GM12878 (cell line): ENCODE results near the gene TELO2. TPM values are rescaled to one million over a fixed set of nuclear protein-coding genes. Genes with fewer than 3 reads are reported as not detected.

ENCODE experiments used
- ATAC-seq: fragments of 200-7000 bp; cut with Tn5 transposase; 3 replicates; pipeline ENCODE4 v1.9.1; 2020; ENCODE audit warnings: mild to moderate bottlenecking, moderate library complexity
- BruUV-seq: library from RNA; stranded (reverse); fragments of 400-500 nt; replicated peaks from 2 replicates; lab custom pipeline; 2021; lab: Mats Ljungman, UMichigan
- CTCF ChIA-PET: fragments of 300-600 bp; sonication (Branson Sonifier 250); formaldehyde crosslinking; extraction: SDS; loops from one replicate; lab custom pipeline; 2021; ENCODE audit warnings: inconsistent platforms; lab: Yijun Ruan, JAX
- POLR2A ChIA-PET: fragments of 350-600 bp; formaldehyde crosslinking; extraction: SDS; loops from one replicate; lab custom pipeline; 2021; ENCODE audit warnings: inconsistent platforms; lab: Charles Lee
- RAD21 ChIA-PET: fragments of 300-600 bp; sonication (Branson Sonifier 250); formaldehyde crosslinking; loops from one replicate; lab custom pipeline; 2023; ENCODE audit warnings: antibody characterized with exemption; ENCODE audit not compliant: unreplicated experiment; lab: Charles Lee
- SMC1A ChIA-PET: fragments of 300-600 bp; sonication (Branson Sonifier 250); formaldehyde crosslinking; loops from one replicate; lab custom pipeline; 2023; ENCODE audit not compliant: unreplicated experiment, uncharacterized antibody; lab: Charles Lee
- DNase-seq: peaks from one replicate; pipeline ENCODE4 v3.0.0-alpha.2; 2011; ENCODE audit warnings: low read depth, low spot score
- FAIRE-seq: peaks from 3 replicates; lab custom pipeline; 2011; peaks lifted over from hg19 to GRCh38; lab: Jason Lieb, UNC
- H2AFZ ChIP-seq: 2 replicates; pipeline ENCODE4 v1.6.0; 2011; ENCODE audit warnings: low read depth, low read length, control low read depth; ENCODE audit not compliant: control insufficient read depth
- H3K27ac ChIP-seq: 2 replicates; pipeline ENCODE4 v1.5.1; 2011; ENCODE audit warnings: control low read depth; ENCODE audit not compliant: control insufficient read depth, insufficient read depth
- H3K27me3 ChIP-seq, 2 experiments: replicated peaks in 1 of 2; 2 replicates each; pipeline versions ENCODE4 v1.6.0 to v1.6.1; 2011; ENCODE audit warnings: low read length in 1 of 2; ENCODE audit not compliant: control insufficient read depth in 2 of 2, insufficient read depth in 2 of 2
- H3K36me3 ChIP-seq, 2 experiments: 2 replicates each; pipeline ENCODE4 v1.5.1; 2011; ENCODE audit warnings: low read length in 1 of 2; ENCODE audit not compliant: control insufficient read depth in 2 of 2, insufficient read depth in 2 of 2
- H3K4me1 ChIP-seq: 2 replicates; pipeline ENCODE4 v1.6.1; 2011; ENCODE audit warnings: mild to moderate bottlenecking, low read length, moderate library complexity, mixed read lengths; ENCODE audit not compliant: control insufficient read depth, insufficient read depth
- H3K4me2 ChIP-seq: 2 replicates; pipeline ENCODE4 v1.6.0; 2011; ENCODE audit warnings: control low read depth; ENCODE audit not compliant: control insufficient read depth, insufficient read depth
- H3K4me3 ChIP-seq: fragments of 200-600 bp; sonication (generic); 2 replicates; pipeline ENCODE4 v1.5.1; 2016
- H3K79me2 ChIP-seq: 2 replicates; pipeline ENCODE4 v1.6.0; 2011; ENCODE audit warnings: low read length; ENCODE audit not compliant: control insufficient read depth, insufficient read depth
- H3K9ac ChIP-seq: 2 replicates; pipeline ENCODE4 v1.8.0; 2011; ENCODE audit warnings: low read length, control low read depth, mixed read lengths; ENCODE audit not compliant: control insufficient read depth, insufficient read depth
- H3K9me3 ChIP-seq: replicated peaks from 3 replicates; pipeline ENCODE4 v1.5.1; 2011; ENCODE audit warnings: mild to moderate bottlenecking, low read length; ENCODE audit not compliant: control insufficient read depth, insufficient read depth
- H4K20me1 ChIP-seq: 2 replicates; pipeline ENCODE4 v1.6.0; 2011; ENCODE audit not compliant: control insufficient read depth, insufficient read depth
- CTCF ChIP-seq, 3 experiments: IDR thresholded peaks in 2 of 3; conservative IDR thresholded peaks in 1 of 3; 2 replicates each; pipeline ENCODE4 v1.5.1; 2011; ENCODE audit warnings: low read depth in 3 of 3, low read length in 3 of 3, mild to moderate bottlenecking in 3 of 3, control low read depth in 2 of 3, moderate library complexity in 2 of 3, inconsistent platforms in 1 of 3, mixed read lengths in 1 of 3; ENCODE audit not compliant: control insufficient read depth in 2 of 3, insufficient read depth in 1 of 3; ENCODE audit errors: extremely low read depth in 1 of 3
- E2F4 ChIP-seq: IDR thresholded peaks from 2 replicates; pipeline ENCODE4 v1.6.1; 2012; ENCODE audit warnings: low read depth, low read length, improper control_type of control experiment
- EED ChIP-seq: sonication (generic); IDR thresholded peaks from 2 replicates; pipeline ENCODE4 v1.6.1; 2016; ENCODE audit warnings: antibody characterized with exemption, low read depth
- EGR1 ChIP-seq, 2 experiments: IDR thresholded peaks; 1 replicate in 1 of 2; 2 replicates in 1 of 2; pipeline ENCODE4 v1.6.1; 2011 to 2012; ENCODE audit warnings: low read depth in 2 of 2, low read length in 2 of 2, borderline replicate concordance in 1 of 2, mild to moderate bottlenecking in 1 of 2, moderate library complexity in 1 of 2
- HDAC2 ChIP-seq: fragments of 200-600 bp; sonication (generic); IDR thresholded peaks from 2 replicates; pipeline ENCODE4 v1.6.1; 2017
- HSF1 ChIP-seq: fragments of 150-350 bp; IDR thresholded peaks from 2 replicates; pipeline ENCODE4 v1.6.1; 2014; ENCODE audit warnings: mild to moderate bottlenecking, low read depth, low read length
- KAT2A ChIP-seq: conservative IDR thresholded peaks from 2 replicates; pipeline ENCODE4 v1.6.1; 2011; ENCODE audit warnings: low read depth, low read length; ENCODE audit not compliant: control insufficient read depth
- MTA3 ChIP-seq: IDR thresholded peaks from 2 replicates; pipeline ENCODE4 v1.6.1; 2012; ENCODE audit warnings: low read length, inconsistent platforms, borderline replicate concordance
- NFYB ChIP-seq: IDR thresholded peaks from 2 replicates; pipeline ENCODE4 v1.6.1; 2011; ENCODE audit warnings: low read depth, mild to moderate bottlenecking, low read length, improper control_type of control experiment, moderate library complexity; ENCODE audit not compliant: insufficient read depth
- RAD21 ChIP-seq: IDR thresholded peaks from 2 replicates; pipeline ENCODE4 v1.6.1; 2011; ENCODE audit warnings: mild to moderate bottlenecking, low read depth, low read length, moderate library complexity; ENCODE audit not compliant: insufficient read depth
- RAD51 ChIP-seq: fragments of 450-650 bp; IDR thresholded peaks from 2 replicates; pipeline ENCODE4 v1.6.1; 2016; ENCODE audit warnings: moderate library complexity, mild to moderate bottlenecking, inconsistent platforms
- RB1 ChIP-seq: fragments of 450-650 bp; formaldehyde crosslinking; IDR thresholded peaks from 2 replicates; pipeline ENCODE4 v1.6.1; 2017; ENCODE audit warnings: mild to moderate bottlenecking, borderline replicate concordance
- RUNX3 ChIP-seq: IDR thresholded peaks from 2 replicates; pipeline ENCODE4 v1.6.1; 2012; ENCODE audit warnings: low read length, inconsistent platforms
- SMARCA5 ChIP-seq: fragments of 450-650 bp; IDR thresholded peaks from 2 replicates; pipeline ENCODE4 v1.6.1; 2017; ENCODE audit warnings: mild to moderate bottlenecking
- STAT3 ChIP-seq: IDR thresholded peaks from 2 replicates; pipeline ENCODE4 v1.6.1; 2011; ENCODE audit warnings: low read depth, low read length, improper control_type of control experiment
- TCF12 ChIP-seq: IDR thresholded peaks from 2 replicates; pipeline ENCODE4 v1.6.1; 2011; ENCODE audit warnings: low read depth, mild to moderate bottlenecking, low read length
- WGBS: methylation state at CpG from one replicate; pipeline ENCODE4 v1.1.6; 2016; ENCODE audit warnings: low lambda C conversion rate; ENCODE audit not compliant: insufficient replicate concordance, insufficient coverage; ENCODE audit errors: missing lambda C conversion rate; 5-methylcytosine and 5-hydroxymethylcytosine counted together
- in situ Hi-C: fragments of 300-500 bp; cut with MboI; formaldehyde crosslinking; loops from 9 replicates; pipeline ENCODE4 v1.14.3; 2018; ENCODE audit warnings: mixed read lengths
- intact Hi-C: fragments of 100-400 bp; cut with micrococcal nuclease; formaldehyde crosslinking; loops from one replicate; pipeline ENCODE4 v1.14.2; 2022; ENCODE audit not compliant: unreplicated experiment
- polyA plus RNA-seq, 11 experiments: library from polyadenylated mRNA; depleted of rRNA in 4 of 11; unstranded in 6 of 11; stranded (reverse) in 5 of 11; fragments of >200 nt; fragmentation: Nextera tagmentation in 4 of 11; fragmentation: Illumina TruSeq in 1 of 11; extraction: Ambion mirVana in 4 of 11; extraction: Trizol in 1 of 11; gene quantifications; 1 replicate in 1 of 11; 2 replicates in 10 of 11; pipeline versions ENCODE4 v1.2.1 to v1.2.3, GENCODE V29; 2011 to 2016; ENCODE audit warnings: inconsistent platforms in 2 of 11, missing spikeins in 2 of 11, low read depth in 1 of 11
- total RNA-seq, 4 experiments: library from RNA; depleted of rRNA in 3 of 4; stranded (reverse); fragments of >200 nt in 3 of 4; fragmentation: Illumina TruSeq in 1 of 4; extraction: Trizol in 1 of 4; gene quantifications; 2 replicates each; pipeline versions ENCODE4 v1.2.1 to v1.2.3, GENCODE V29; 2013 to 2021

Gene TELO2
- total and polyA plus RNA-seq, 10 of the 15 experiments (the other 5 are each of a cell fraction or from before 2014, with no cell fraction given): 0.55 to 72.8 (median 18.6) TPM

GRCh38 chr16:1466054-1466453 lies 27.1 kb upstream of the TELO2 start:
- Histone ChIP-seq H3K9ac (no peak overlapping the region), H2AFZ (no peak overlapping the region), H3K9me3 (no peaks in the 10 kb centered on the region), H3K36me3 (no peaks in the 10 kb centered on the region; a peak in 1 of 4 replicates), H3K4me1 (peaks cover 8% of the 10 kb centered on the region), H3K79me2 (peaks cover 27% of the 10 kb centered on the region), H3K27me3 (no peaks in the 10 kb centered on the region), H4K20me1 (no peaks in the 10 kb centered on the region), H3K27ac (no peak overlapping the region), H3K4me2 (no peak overlapping the region), H3K4me3 (no peak overlapping the region)
- ChIA-PET SMC1A (no interaction called here), CTCF (no interaction called here), RAD21 (no interaction called here), POLR2A (no interaction called here)
- intact Hi-C loops (no loop called here), in situ Hi-C loops (no loop called here)
- ATAC-seq (no peak), DNase-seq (no peak), FAIRE-seq (no peak)
- 94% methylated on average over 22 of the region's 24 CpGs for WGBS
- BruUV-seq: no TSS peak
- TF ChIP-seq MTA3: no peak
- TF ChIP-seq HSF1: no peak
- no peak for TF ChIP-seq EED
- no peak for TF ChIP-seq KAT2A
- TF ChIP-seq RAD21: no peak
- no peak for TF ChIP-seq CTCF (IDR thresholded peaks at IDR 0.05 in 2 of 3, conservative IDR thresholded peaks at IDR 0.05 in 1 of 3; ENCODE audit: control insufficient read depth in 2 of 3, extremely low read depth in 1 of 3, insufficient read depth in 1 of 3, low read depth in 3 of 3, low read length in 3 of 3)
- no peak for TF ChIP-seq TCF12
- no peak for TF ChIP-seq RB1
- no peak for TF ChIP-seq E2F4
- TF ChIP-seq NFYB: no peak
- TF ChIP-seq SMARCA5: no peak
- no peak for TF ChIP-seq RAD51
- TF ChIP-seq HDAC2: no peak
- no peak for TF ChIP-seq EGR1 (IDR thresholded peaks at IDR 0.05; ENCODE audit: borderline replicate concordance in 1 of 2, low read depth in 2 of 2, low read length in 2 of 2)
- no peak for TF ChIP-seq RUNX3
- TF ChIP-seq STAT3: no peak
